ENCODE results near the gene TLR3. TPM values are rescaled to one million over a fixed set of nuclear protein-coding genes. Genes with fewer than 3 reads are reported as not detected.
"Not testable (repeated sequence)": the region's sequence is repeated elsewhere in the genome, so short reads cannot be mapped to it uniquely, and the experiment has no call there.

TLR3 gene
- polyA plus RNA-seq, 3 donors: 0.09 TPM; not detected in 2

DNA sequence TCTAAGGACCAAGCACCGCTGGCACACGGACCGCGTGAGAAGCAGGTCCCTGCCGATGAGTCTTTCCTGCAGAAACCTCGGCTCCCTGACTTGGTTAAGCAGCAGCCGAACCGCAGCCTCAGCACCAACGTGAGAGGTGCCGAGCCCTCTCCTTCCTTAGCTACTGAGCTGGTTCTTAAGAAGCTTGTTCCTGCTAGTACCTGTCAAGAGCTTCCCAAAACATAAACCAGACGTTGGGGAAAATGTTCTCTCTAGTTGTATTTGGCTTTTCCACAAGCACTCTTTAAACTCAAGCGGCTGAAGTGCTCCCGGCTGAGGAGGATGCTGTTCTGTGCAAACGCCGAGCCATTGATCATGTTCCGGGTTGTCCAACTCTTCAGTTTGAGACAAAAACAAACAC, 29.3 kb upstream of the TLR3 start:
- H4K20me1 ChIP-seq (ENCODE audit: insufficient read depth, low read length): no peaks in the 10 kb centered on the region
- WGBS (ENCODE audit: insufficient coverage): 75% methylated on average over 14 of the region's 16 CpGs
- Mint-ChIP-seq H3K36me3 (no peaks in the 10 kb centered on the region), H3K27me3 (ENCODE audit: low read depth in 3 of 3) (peaks cover 2 to 9% (median 3%) of the 10 kb centered on the region in 3 donors), H3K9me3 (peaks cover 0 to 6% (median 6%) of the 10 kb centered on the region in 7 donors), H3K4me1 (no peaks in the 10 kb centered on the region), H3K4me3 (no peak overlapping the region), H3K27ac (no peak overlapping the region)
- intact Hi-C loops (cut with micrococcal nuclease): loop anchor here (2.0 to 10.0 kb wide), 3 partner anchors 397 to 1005 kb away; no protein-coding TSS in a partner anchor
- no peak overlapping the region for H3K4me3 ChIP-seq (replicated peaks in 1 of 3; ENCODE audit: low read depth in 2 of 3, low read length in 3 of 3)
- no peak overlapping the region for H2AFZ ChIP-seq (ENCODE audit: insufficient read depth, low read depth, low read length, poor library complexity, severe bottlenecking)
- H3K9ac ChIP-seq (ENCODE audit: insufficient read depth, low read length, poor library complexity, severe bottlenecking): no peak overlapping the region
- H3K4me1 ChIP-seq (ENCODE audit: control insufficient read depth in 1 of 2, insufficient read depth in 2 of 2, low read length in 2 of 2): no peaks in the 10 kb centered on the region
- no peak overlapping the region for H3K27ac ChIP-seq (ENCODE audit: low read depth in 1 of 2, low read length in 2 of 2)
- no peaks in the 10 kb centered on the region for H3K79me2 ChIP-seq (ENCODE audit: insufficient read depth, low read length)
- H3K4me2 ChIP-seq (replicated peaks; ENCODE audit: extremely low read depth, low read length, poor library complexity, severe bottlenecking): no peak overlapping the region
- peaks cover under 1 to 6% of the 10 kb centered on the region in 2 donors for H3K9me3 ChIP-seq (replicated peaks in 1 of 2; ENCODE audit: control insufficient read depth in 1 of 2, insufficient read depth in 1 of 2, low read length in 2 of 2)
- H3K27me3 ChIP-seq (ENCODE audit: control insufficient read depth in 2 of 2, insufficient read depth in 2 of 2, low read length in 2 of 2): peaks cover 0 to 3% of the 10 kb centered on the region in 2 donors
- DNase-seq: no peak
- H3K36me3 ChIP-seq (replicated peaks in 1 of 2; ENCODE audit: control insufficient read depth in 1 of 2, insufficient read depth in 2 of 2, low read length in 2 of 2): no peaks in the 10 kb centered on the region
- TF ChIP-seq, protein P1, sequence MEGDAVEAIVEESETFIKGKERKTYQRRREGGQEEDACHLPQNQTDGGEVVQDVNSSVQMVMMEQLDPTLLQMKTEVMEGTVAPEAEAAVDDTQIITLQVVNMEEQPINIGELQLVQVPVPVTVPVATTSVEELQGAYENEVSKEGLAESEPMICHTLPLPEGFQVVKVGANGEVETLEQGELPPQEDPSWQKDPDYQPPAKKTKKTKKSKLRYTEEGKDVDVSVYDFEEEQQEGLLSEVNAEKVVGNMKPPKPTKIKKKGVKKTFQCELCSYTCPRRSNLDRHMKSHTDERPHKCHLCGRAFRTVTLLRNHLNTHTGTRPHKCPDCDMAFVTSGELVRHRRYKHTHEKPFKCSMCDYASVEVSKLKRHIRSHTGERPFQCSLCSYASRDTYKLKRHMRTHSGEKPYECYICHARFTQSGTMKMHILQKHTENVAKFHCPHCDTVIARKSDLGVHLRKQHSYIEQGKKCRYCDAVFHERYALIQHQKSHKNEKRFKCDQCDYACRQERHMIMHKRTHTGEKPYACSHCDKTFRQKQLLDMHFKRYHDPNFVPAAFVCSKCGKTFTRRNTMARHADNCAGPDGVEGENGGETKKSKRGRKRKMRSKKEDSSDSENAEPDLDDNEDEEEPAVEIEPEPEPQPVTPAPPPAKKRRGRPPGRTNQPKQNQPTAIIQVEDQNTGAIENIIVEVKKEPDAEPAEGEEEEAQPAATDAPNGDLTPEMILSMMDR (IDR thresholded peaks at IDR 0.05): no peak

DNA sequence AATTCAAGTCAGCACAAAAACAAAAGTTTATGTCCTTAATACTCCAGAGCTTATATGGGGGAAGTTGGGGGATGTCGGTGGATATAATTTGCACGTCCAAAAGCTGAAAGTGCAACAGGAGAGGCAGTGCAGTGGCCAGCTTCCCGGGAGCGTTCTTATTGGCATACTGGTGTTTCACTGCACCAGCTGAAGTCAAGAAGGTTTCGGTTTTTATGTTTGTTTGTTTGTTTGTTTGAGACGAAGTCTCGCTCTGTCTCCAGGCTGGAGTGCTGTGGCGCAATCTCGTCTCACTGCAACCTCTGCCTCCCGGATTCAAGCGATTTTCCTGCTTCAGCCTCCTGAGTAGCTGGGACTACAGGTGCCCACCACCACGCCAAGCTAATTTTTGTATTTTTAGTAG, 28.6 kb upstream of the TLR3 start:
- TF ChIP-seq, protein P1 (IDR thresholded peaks at IDR 0.05): no peak
- H3K27me3 ChIP-seq (ENCODE audit: control insufficient read depth in 2 of 2, insufficient read depth in 2 of 2, low read length in 2 of 2): peaks cover 0 to 3% of the 10 kb centered on the region in 2 donors
- Mint-ChIP-seq H3K4me3 (no peak overlapping the region), H3K9me3 (peaks cover 0 to under 1% (median 0%) of the 10 kb centered on the region in 7 donors), H3K27me3 (ENCODE audit: low read depth in 3 of 3) (peaks cover 2 to 9% (median 3%) of the 10 kb centered on the region in 3 donors), H3K36me3 (no peaks in the 10 kb centered on the region), H3K27ac (no peak overlapping the region), H3K4me1 (no peaks in the 10 kb centered on the region)
- H3K79me2 ChIP-seq (ENCODE audit: insufficient read depth, low read length): no peaks in the 10 kb centered on the region
- WGBS (ENCODE audit: insufficient coverage): 93% methylated on average over 9 of the region's 12 CpGs
- no peak overlapping the region for H3K4me2 ChIP-seq (replicated peaks; ENCODE audit: extremely low read depth, low read length, poor library complexity, severe bottlenecking)
- intact Hi-C loops (cut with micrococcal nuclease): no loop called here
- no peaks in the 10 kb centered on the region for H3K9me3 ChIP-seq (replicated peaks in 1 of 2; ENCODE audit: control insufficient read depth in 1 of 2, insufficient read depth in 1 of 2, low read length in 2 of 2)
- H3K27ac ChIP-seq (ENCODE audit: low read depth in 1 of 2, low read length in 2 of 2): no peak overlapping the region
- no peaks in the 10 kb centered on the region for H3K36me3 ChIP-seq (replicated peaks in 1 of 2; ENCODE audit: control insufficient read depth in 1 of 2, insufficient read depth in 2 of 2, low read length in 2 of 2)
- H2AFZ ChIP-seq (ENCODE audit: insufficient read depth, low read depth, low read length, poor library complexity, severe bottlenecking): no peak overlapping the region
- no peak overlapping the region for H3K9ac ChIP-seq (ENCODE audit: insufficient read depth, low read length, poor library complexity, severe bottlenecking)
- no peaks in the 10 kb centered on the region for H3K4me1 ChIP-seq (ENCODE audit: control insufficient read depth in 1 of 2, insufficient read depth in 2 of 2, low read length in 2 of 2)
- H3K4me3 ChIP-seq (replicated peaks in 1 of 3; ENCODE audit: low read depth in 2 of 3, low read length in 3 of 3): no peak overlapping the region
- no peak for DNase-seq
- no peaks in the 10 kb centered on the region for H4K20me1 ChIP-seq (ENCODE audit: insufficient read depth, low read length)

DNA sequence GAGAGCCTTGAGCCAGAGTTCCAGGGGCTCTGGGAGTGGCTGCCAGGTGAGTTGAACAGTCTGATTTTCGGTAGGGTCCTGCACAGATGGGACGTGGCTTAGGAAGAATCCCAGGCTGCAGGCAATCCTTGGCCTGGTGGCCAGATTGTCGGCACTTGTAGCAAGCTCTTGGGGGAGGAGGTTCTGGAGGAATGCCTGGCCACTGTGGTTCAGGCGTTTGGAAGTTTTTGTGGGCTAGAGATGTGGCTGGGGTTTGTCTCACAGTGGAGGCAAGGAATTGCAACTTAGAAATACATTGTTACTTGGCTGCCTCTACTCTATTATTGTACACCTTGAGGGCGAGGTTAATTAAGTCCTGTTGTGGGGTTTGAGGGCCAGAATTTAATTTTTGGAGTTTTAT, 21.5 kb upstream of the TLR3 start:
- H3K4me1 Mint-ChIP-seq; DNase-seq; H2AFZ ChIP-seq (ENCODE audit: insufficient read depth, low read depth, low read length, poor library complexity, severe bottlenecking); H4K20me1 ChIP-seq (ENCODE audit: insufficient read depth, low read length); H3K27me3 ChIP-seq (ENCODE audit: control insufficient read depth in 2 of 2, insufficient read depth in 2 of 2, low read length in 2 of 2); H3K4me1 ChIP-seq (ENCODE audit: control insufficient read depth in 1 of 2, insufficient read depth in 2 of 2, low read length in 2 of 2); H3K9ac ChIP-seq (ENCODE audit: insufficient read depth, low read length, poor library complexity, severe bottlenecking); H3K4me3 Mint-ChIP-seq; H3K9me3 ChIP-seq (replicated peaks in 1 of 2; ENCODE audit: control insufficient read depth in 1 of 2, insufficient read depth in 1 of 2, low read length in 2 of 2); H3K27ac Mint-ChIP-seq; intact Hi-C loops (cut with micrococcal nuclease); H3K36me3 ChIP-seq (replicated peaks in 1 of 2; ENCODE audit: control insufficient read depth in 1 of 2, insufficient read depth in 2 of 2, low read length in 2 of 2); H3K9me3 Mint-ChIP-seq; H3K27ac ChIP-seq (ENCODE audit: low read depth in 1 of 2, low read length in 2 of 2); H3K27me3 Mint-ChIP-seq (ENCODE audit: low read depth in 3 of 3); H3K79me2 ChIP-seq (ENCODE audit: insufficient read depth, low read length); H3K4me2 ChIP-seq (replicated peaks; ENCODE audit: extremely low read depth, low read length, poor library complexity, severe bottlenecking); H3K4me3 ChIP-seq (replicated peaks in 1 of 3; ENCODE audit: low read depth in 2 of 3, low read length in 3 of 3); H3K36me3 Mint-ChIP-seq: not testable (repeated sequence)
- WGBS (ENCODE audit: insufficient coverage): 44% methylated on average over 3 of the region's 5 CpGs
